K562 (cell line): ENCODE results near the gene YIF1A. TPM values are rescaled to one million over a fixed set of nuclear protein-coding genes. Genes with fewer than 3 reads are reported as not detected.

Experiments used
- ATAC-seq: fragments of 200-7000 bp; cut with Tn5 transposase; 3 replicates; pipeline ENCODE4 v1.9.1; 2020; ENCODE audit warnings: moderate library complexity
- BruUV-seq: library from RNA; stranded (reverse); fragments of 400-500 nt; replicated peaks from 2 replicates; lab custom pipeline; 2021; lab: Mats Ljungman, UMichigan
- CTCF ChIA-PET: fragments of 300-600 bp; formaldehyde crosslinking; extraction: SDS; loops from one replicate; lab custom pipeline; 2021; ENCODE audit warnings: low intra/inter-chr PET ratio; lab: Yijun Ruan, JAX
- POLR2A ChIA-PET: fragments of 300-600, 350-650 bp; sonication (Branson Sonifier 250); formaldehyde crosslinking; extraction: SDS; loops from one replicate; lab custom pipeline; 2021; ENCODE audit warnings: antibody characterized with exemption, inconsistent platforms; lab: Yijun Ruan, JAX
- DNase-seq, 4 experiments: peaks; one replicate each; pipeline versions ENCODE4 v3.0.0 to v3.0.0-alpha.2; 2011 to 2018; ENCODE audit warnings: low spot score in 3 of 4, mixed read lengths in 3 of 4; ENCODE audit errors: extremely low read depth in 1 of 4
- FAIRE-seq: peaks from 2 replicates; lab custom pipeline; 2011; peaks lifted over from hg19 to GRCh38; lab: Jason Lieb, UNC
- H2AFZ ChIP-seq: 2 replicates; pipeline ENCODE4 v1.6.0; 2011; ENCODE audit warnings: low read depth, low read length, control low read depth, inconsistent platforms
- H3K27ac ChIP-seq: fragments of 200-600 bp; 3 replicates; pipeline ENCODE4 v1.8.0; 2011; ENCODE audit warnings: low read depth, mild to moderate bottlenecking, control low read depth, inconsistent platforms, low read length, moderate library complexity, mixed read lengths; ENCODE audit errors: extremely low read depth
- H3K27me3 ChIP-seq, 2 experiments: fragments of 300-600 bp in 1 of 2; 2 replicates in 1 of 2; 3 replicates in 1 of 2; pipeline versions ENCODE4 v1.6.0 to v1.8.0; 2011; ENCODE audit warnings: inconsistent platforms in 2 of 2, low read length in 2 of 2, mild to moderate bottlenecking in 1 of 2, mixed read lengths in 1 of 2, moderate library complexity in 1 of 2; ENCODE audit not compliant: control insufficient read depth in 2 of 2, insufficient read depth in 2 of 2
- H3K36me3 ChIP-seq: fragments of 300-600 bp; 3 replicates; pipeline ENCODE4 v1.8.0; 2011; ENCODE audit warnings: mild to moderate bottlenecking, low read length, inconsistent platforms; ENCODE audit not compliant: control insufficient read depth, insufficient read depth
- H3K4me1 ChIP-seq, 2 experiments: fragments of 200-600 bp in 1 of 2; replicated peaks in 1 of 2; 2 replicates in 1 of 2; 3 replicates in 1 of 2; pipeline versions ENCODE4 v1.5.1 to v1.8.0; 2011; ENCODE audit warnings: inconsistent platforms in 2 of 2, low read length in 2 of 2, mild to moderate bottlenecking in 1 of 2, mixed read lengths in 1 of 2, moderate library complexity in 1 of 2; ENCODE audit not compliant: control insufficient read depth in 2 of 2, insufficient read depth in 2 of 2
- H3K4me2 ChIP-seq: 2 replicates; pipeline ENCODE4 v1.6.1; 2011; ENCODE audit warnings: low read length, control low read depth, inconsistent platforms, mixed read lengths; ENCODE audit not compliant: insufficient read depth
- H3K4me3 ChIP-seq: fragments of 200-600 bp; sonication (generic), shearing (Covaris generic); 2 replicates; pipeline ENCODE4 v1.5.1; 2016; ENCODE audit warnings: control low read depth, inconsistent platforms
- H3K79me2 ChIP-seq: fragments of 200-600 bp; 3 replicates; pipeline ENCODE4 v1.8.0; 2011; ENCODE audit warnings: low read length, inconsistent platforms; ENCODE audit not compliant: control insufficient read depth, insufficient read depth
- H3K9ac ChIP-seq, 2 experiments: 2 replicates each; pipeline versions ENCODE4 v1.6.0 to v1.6.1; 2011; ENCODE audit warnings: low read depth in 2 of 2, low read length in 2 of 2, control low read depth in 1 of 2, inconsistent platforms in 1 of 2, mild to moderate bottlenecking in 1 of 2, mixed read lengths in 1 of 2; ENCODE audit not compliant: insufficient read depth in 1 of 2
- H3K9me1 ChIP-seq: one replicate; pipeline ENCODE4 v1.6.0; 2011; ENCODE audit warnings: inconsistent platforms, mild to moderate bottlenecking, low read length, moderate library complexity; ENCODE audit not compliant: control insufficient read depth, insufficient read depth
- H3K9me3 ChIP-seq: replicated peaks from 2 replicates; pipeline ENCODE4 v1.5.1; 2011; ENCODE audit warnings: low read depth, low read length, inconsistent platforms; ENCODE audit not compliant: control insufficient read depth, insufficient read depth
- H4K20me1 ChIP-seq: replicated peaks from 2 replicates; pipeline ENCODE4 v1.6.1; 2011; ENCODE audit warnings: low read length, inconsistent platforms, mixed read lengths; ENCODE audit not compliant: control insufficient read depth, insufficient read depth
- ZFP30 ChIP-seq: fragments of 250-450 bp; sonication (Bioruptor Pico); IDR thresholded peaks from 2 replicates; pipeline ENCODE4 v1.8.0; 2022; ENCODE audit warnings: moderate library complexity, mild to moderate bottlenecking, inconsistent platforms, borderline replicate concordance
- ZNF24 ChIP-seq: fragments of 450-650 bp; IDR thresholded peaks from 2 replicates; pipeline ENCODE4 v1.6.1; 2016
- WGBS: fragments of 100-300 bp; shearing (Covaris generic); methylation state at CpG from one replicate; pipeline ENCODE4 v1.1.6; 2016; ENCODE audit warnings: low coverage, mixed read lengths; ENCODE audit not compliant: insufficient coverage; ENCODE audit errors: missing lambda C conversion rate; 5-methylcytosine and 5-hydroxymethylcytosine counted together
- in situ Hi-C: fragments of 300-500 bp; cut with MboI; formaldehyde crosslinking; loops from 4 replicates; pipeline ENCODE4 v1.15.0; 2018; ENCODE audit warnings: inconsistent platforms, mixed read lengths
- intact Hi-C: fragments of 100-400 bp; cut with micrococcal nuclease; formaldehyde crosslinking; loops from 2 replicates; pipeline ENCODE4 v1.14.2; 2022
- polyA plus RNA-seq, 8 experiments: library from polyadenylated mRNA; depleted of rRNA in 4 of 8; stranded (reverse) in 5 of 8; unstranded in 3 of 8; fragments of >200 nt; fragmentation: Nextera tagmentation in 2 of 8; fragmentation: Illumina TruSeq in 1 of 8; extraction: Ambion mirVana in 2 of 8; extraction: Trizol in 1 of 8; gene quantifications; 2 replicates each; pipeline versions ENCODE4 v1.2.1 to v1.2.3, GENCODE V29; 2011 to 2014; ENCODE audit warnings: inconsistent platforms in 1 of 8, missing spikeins in 1 of 8
- total RNA-seq, 7 experiments: library from RNA; depleted of rRNA in 6 of 7; stranded (reverse); fragments of >200 nt in 6 of 7; fragmentation: Illumina TruSeq in 2 of 7; extraction: Trizol in 2 of 7; gene quantifications; 2 replicates each; pipeline versions ENCODE4 v1.2.1 to v1.2.3, GENCODE V29; 2011 to 2021; ENCODE audit warnings: low replicate concordance in 1 of 7
- TF ChIP-seq, protein P1 (sequence below), 2 experiments: fragments of 450-650 bp in 1 of 2; sonication (generic) in 1 of 2; formaldehyde crosslinking in 1 of 2; IDR thresholded peaks; 2 replicates each; pipeline versions ENCODE4 v1.7.1 to v1.9.0; 2016 to 2022; ENCODE audit warnings: inconsistent platforms in 1 of 2, mild to moderate bottlenecking in 1 of 2, missing genetic modification reagents in 1 of 2
- TF ChIP-seq, protein P2 (sequence below): sonication (generic); formaldehyde crosslinking; IDR thresholded peaks from 2 replicates; pipeline ENCODE4 v1.8.0; 2022; ENCODE audit warnings: missing genetic modification reagents, mild to moderate bottlenecking, borderline replicate concordance
- TF ChIP-seq, protein P3 (sequence below): sonication (generic); formaldehyde crosslinking; IDR thresholded peaks from 2 replicates; pipeline ENCODE4 v1.8.1; 2023; ENCODE audit warnings: mild to moderate bottlenecking, missing genetic modification reagents

Gene YIF1A
- total and polyA plus RNA-seq, 9 of the 15 experiments (the other 6 are each of a cell fraction or from before 2014, with no cell fraction given) = 8.6 to 121 (median 77.2) TPM

DNA sequence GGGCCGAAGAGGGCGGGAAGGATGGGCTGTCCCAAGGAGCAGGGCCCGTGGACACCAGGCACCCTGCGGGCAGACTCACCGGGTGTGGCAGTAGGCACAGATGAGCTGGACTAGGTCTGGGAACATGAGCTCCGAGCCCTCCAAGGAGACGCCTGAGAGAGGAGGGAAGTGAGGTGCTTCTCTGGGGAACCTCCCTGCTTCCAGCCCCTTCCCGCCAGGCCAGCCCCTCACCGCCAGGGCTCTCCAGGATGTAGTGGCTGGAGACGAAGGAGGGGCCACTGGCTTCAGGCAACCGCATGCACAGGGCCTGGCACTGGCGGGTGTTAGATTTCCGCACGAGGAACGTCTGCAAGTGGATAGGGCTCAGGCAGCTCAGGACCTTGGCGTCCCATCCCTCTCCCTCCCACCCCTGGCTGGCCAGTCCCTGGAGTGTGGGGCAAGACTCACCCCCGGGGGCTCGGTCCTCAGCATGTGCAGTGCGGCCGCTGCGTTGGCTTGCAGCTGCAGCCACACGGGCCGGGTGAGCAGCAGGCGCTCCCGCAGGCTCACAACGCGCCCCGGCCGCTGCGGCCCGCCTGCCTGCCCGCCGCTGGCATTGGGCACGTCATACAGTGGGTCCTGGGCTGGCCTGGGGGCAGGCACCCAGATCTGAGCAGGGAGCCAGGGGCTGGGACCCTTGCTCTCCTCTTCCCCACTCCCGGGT, 46.7 kb upstream of the YIF1A start:
- ChIA-PET POLR2A (interaction anchor here (0.6 to 1.3 kb wide), 9 partner anchors 9 to 728 kb away, joined by 3 to 6 read pairs (median 3); partner anchors contain the start of genes BRMS1 and YIF1A), CTCF (interaction anchor here (0.6 to 1.7 kb wide), 2 partner anchors 24 to 446 kb away, joined by 4 to 8 read pairs; no protein-coding TSS in a partner anchor)
- H3K9ac ChIP-seq = peak overlapping the region in 1 of 2 experiments; percentile 80; a peak in 2 of 4 replicates
- no TSS peak for BruUV-seq
- no peaks in the 10 kb centered on the region for H3K9me3 ChIP-seq
- ATAC-seq (no peak), DNase-seq (peak in 1 of 4 experiments; percentile 9), FAIRE-seq (no peak)
- no peak overlapping the region for H3K4me3 ChIP-seq
- no peaks in the 10 kb centered on the region for H3K79me2 ChIP-seq
- no peak overlapping the region; the same call in 1 of the 2 replicates for H3K4me2 ChIP-seq
- H4K20me1 ChIP-seq = peaks cover 3% of the 10 kb centered on the region; the same call in 1 of the 2 replicates
- peaks cover 35% of the 10 kb centered on the region; the same call in 1 of the 3 replicates for H3K36me3 ChIP-seq
- no peaks in the 10 kb centered on the region for H3K27me3 ChIP-seq
- in situ Hi-C loops = no loop called here
- H3K9me1 ChIP-seq = no peaks in the 10 kb centered on the region
- intact Hi-C loops = loop anchor here (1.0 kb wide), 1 partner anchor 23 kb away; no protein-coding TSS in a partner anchor
- 45% methylated on average over 24 of the region's 35 CpGs for WGBS
- no peak overlapping the region for H3K27ac ChIP-seq
- peaks cover 9 to 59% of the 10 kb centered on the region in 2 experiments for H3K4me1 ChIP-seq
- H2AFZ ChIP-seq = no peak overlapping the region
- TF ChIP-seq, protein P1, sequence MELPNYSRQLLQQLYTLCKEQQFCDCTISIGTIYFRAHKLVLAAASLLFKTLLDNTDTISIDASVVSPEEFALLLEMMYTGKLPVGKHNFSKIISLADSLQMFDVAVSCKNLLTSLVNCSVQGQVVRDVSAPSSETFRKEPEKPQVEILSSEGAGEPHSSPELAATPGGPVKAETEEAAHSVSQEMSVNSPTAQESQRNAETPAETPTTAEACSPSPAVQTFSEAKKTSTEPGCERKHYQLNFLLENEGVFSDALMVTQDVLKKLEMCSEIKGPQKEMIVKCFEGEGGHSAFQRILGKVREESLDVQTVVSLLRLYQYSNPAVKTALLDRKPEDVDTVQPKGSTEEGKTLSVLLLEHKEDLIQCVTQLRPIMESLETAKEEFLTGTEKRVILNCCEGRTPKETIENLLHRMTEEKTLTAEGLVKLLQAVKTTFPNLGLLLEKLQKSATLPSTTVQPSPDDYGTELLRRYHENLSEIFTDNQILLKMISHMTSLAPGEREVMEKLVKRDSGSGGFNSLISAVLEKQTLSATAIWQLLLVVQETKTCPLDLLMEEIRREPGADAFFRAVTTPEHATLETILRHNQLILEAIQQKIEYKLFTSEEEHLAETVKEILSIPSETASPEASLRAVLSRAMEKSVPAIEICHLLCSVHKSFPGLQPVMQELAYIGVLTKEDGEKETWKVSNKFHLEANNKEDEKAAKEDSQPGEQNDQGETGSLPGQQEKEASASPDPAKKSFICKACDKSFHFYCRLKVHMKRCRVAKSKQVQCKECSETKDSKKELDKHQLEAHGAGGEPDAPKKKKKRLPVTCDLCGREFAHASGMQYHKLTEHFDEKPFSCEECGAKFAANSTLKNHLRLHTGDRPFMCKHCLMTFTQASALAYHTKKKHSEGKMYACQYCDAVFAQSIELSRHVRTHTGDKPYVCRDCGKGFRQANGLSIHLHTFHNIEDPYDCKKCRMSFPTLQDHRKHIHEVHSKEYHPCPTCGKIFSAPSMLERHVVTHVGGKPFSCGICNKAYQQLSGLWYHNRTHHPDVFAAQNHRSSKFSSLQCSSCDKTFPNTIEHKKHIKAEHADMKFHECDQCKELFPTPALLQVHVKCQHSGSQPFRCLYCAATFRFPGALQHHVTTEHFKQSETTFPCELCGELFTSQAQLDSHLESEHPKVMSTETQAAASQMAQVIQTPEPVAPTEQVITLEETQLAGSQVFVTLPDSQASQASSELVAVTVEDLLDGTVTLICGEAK (IDR thresholded peaks at IDR 0.05) = no peak
- TF ChIP-seq, protein P1 (CRISPR knock-in tag; IDR thresholded peaks at IDR 0.05) = no peak
- TF ChIP-seq, protein P2, sequence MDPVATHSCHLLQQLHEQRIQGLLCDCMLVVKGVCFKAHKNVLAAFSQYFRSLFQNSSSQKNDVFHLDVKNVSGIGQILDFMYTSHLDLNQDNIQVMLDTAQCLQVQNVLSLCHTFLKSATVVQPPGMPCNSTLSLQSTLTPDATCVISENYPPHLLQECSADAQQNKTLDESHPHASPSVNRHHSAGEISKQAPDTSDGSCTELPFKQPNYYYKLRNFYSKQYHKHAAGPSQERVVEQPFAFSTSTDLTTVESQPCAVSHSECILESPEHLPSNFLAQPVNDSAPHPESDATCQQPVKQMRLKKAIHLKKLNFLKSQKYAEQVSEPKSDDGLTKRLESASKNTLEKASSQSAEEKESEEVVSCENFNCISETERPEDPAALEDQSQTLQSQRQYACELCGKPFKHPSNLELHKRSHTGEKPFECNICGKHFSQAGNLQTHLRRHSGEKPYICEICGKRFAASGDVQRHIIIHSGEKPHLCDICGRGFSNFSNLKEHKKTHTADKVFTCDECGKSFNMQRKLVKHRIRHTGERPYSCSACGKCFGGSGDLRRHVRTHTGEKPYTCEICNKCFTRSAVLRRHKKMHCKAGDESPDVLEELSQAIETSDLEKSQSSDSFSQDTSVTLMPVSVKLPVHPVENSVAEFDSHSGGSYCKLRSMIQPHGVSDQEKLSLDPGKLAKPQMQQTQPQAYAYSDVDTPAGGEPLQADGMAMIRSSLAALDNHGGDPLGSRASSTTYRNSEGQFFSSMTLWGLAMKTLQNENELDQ (CRISPR knock-in tag) = no peak
- no peak for TF ChIP-seq ZNF24
- TF ChIP-seq, protein P3, sequence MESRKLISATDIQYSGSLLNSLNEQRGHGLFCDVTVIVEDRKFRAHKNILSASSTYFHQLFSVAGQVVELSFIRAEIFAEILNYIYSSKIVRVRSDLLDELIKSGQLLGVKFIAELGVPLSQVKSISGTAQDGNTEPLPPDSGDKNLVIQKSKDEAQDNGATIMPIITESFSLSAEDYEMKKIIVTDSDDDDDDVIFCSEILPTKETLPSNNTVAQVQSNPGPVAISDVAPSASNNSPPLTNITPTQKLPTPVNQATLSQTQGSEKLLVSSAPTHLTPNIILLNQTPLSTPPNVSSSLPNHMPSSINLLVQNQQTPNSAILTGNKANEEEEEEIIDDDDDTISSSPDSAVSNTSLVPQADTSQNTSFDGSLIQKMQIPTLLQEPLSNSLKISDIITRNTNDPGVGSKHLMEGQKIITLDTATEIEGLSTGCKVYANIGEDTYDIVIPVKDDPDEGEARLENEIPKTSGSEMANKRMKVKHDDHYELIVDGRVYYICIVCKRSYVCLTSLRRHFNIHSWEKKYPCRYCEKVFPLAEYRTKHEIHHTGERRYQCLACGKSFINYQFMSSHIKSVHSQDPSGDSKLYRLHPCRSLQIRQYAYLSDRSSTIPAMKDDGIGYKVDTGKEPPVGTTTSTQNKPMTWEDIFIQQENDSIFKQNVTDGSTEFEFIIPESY (CRISPR knock-in tag) = peak; percentile 84
- TF ChIP-seq ZFP30 = no peak
